H1 (cell line): ENCODE data around the gene KRTAP20-1. TPM values are rescaled to one million over a fixed set of nuclear protein-coding genes. Genes with fewer than 3 reads are reported as not detected.

ENCODE experiments used
- CTCF ChIA-PET: fragments of 300-600 bp; sonication (Branson Sonifier 250); formaldehyde crosslinking; loops from one replicate; lab custom pipeline; 2021; ENCODE audit not compliant: partially characterized antibody; lab: Charles Lee
- POLR2A ChIA-PET: fragments of 300-600 bp; sonication (Branson Sonifier 250); formaldehyde crosslinking; loops from one replicate; lab custom pipeline; 2021; ENCODE audit warnings: inconsistent platforms; ENCODE audit not compliant: partially characterized antibody; lab: Charles Lee
- DNase-seq, 2 experiments: peaks; one replicate each; pipeline versions ENCODE4 v3.0.0 to v3.0.0-alpha.2; 2010 to 2022; ENCODE audit warnings: low spot score in 2 of 2, low read depth in 1 of 2, mixed read lengths in 1 of 2
- FAIRE-seq: peaks from 2 replicates; lab custom pipeline; 2011; peaks lifted over from hg19 to GRCh38; lab: Jason Lieb, UNC
- H2AFZ ChIP-seq: 2 replicates; pipeline ENCODE4 v1.8.1; 2012; ENCODE audit warnings: low read length, inconsistent platforms
- H2AK5ac ChIP-seq: 2 replicates; pipeline ENCODE4 v1.6.1; 2013; ENCODE audit warnings: low read depth, low read length
- H2BK120ac ChIP-seq: replicated peaks from 2 replicates; pipeline ENCODE3; 2013; ENCODE audit warnings: low read depth, low read length, inconsistent platforms
- H2BK12ac ChIP-seq: 2 replicates; pipeline ENCODE4 v1.6.1; 2013; ENCODE audit warnings: low read depth, low read length
- H2BK15ac ChIP-seq: 2 replicates; pipeline ENCODE4 v1.6.1; 2013; ENCODE audit warnings: low read length
- H2BK20ac ChIP-seq: 2 replicates; pipeline ENCODE4 v1.6.1; 2013; ENCODE audit warnings: low read length
- H2BK5ac ChIP-seq: 2 replicates; pipeline ENCODE4 v1.6.1; 2013; ENCODE audit warnings: low read depth, low read length
- H3K14ac ChIP-seq: 2 replicates; pipeline ENCODE4 v1.6.1; 2013; ENCODE audit warnings: inconsistent platforms; ENCODE audit not compliant: insufficient read length
- H3K18ac ChIP-seq: 2 replicates; pipeline ENCODE4 v1.6.1; 2013; ENCODE audit warnings: low read length; ENCODE audit errors: extremely low read depth
- H3K23ac ChIP-seq: 2 replicates; pipeline ENCODE4 v1.6.1; 2013; ENCODE audit warnings: inconsistent platforms; ENCODE audit not compliant: insufficient read length
- H3K23me2 ChIP-seq: 2 replicates; pipeline ENCODE4 v1.6.1; 2013; ENCODE audit warnings: low read depth, low read length
- H3K27ac ChIP-seq: 2 replicates; pipeline ENCODE4 v1.6.1; 2011; ENCODE audit warnings: low read depth, low read length, inconsistent platforms
- H3K27me3 ChIP-seq, 4 experiments: replicated peaks in 1 of 4; 1 replicate in 1 of 4; 2 replicates in 3 of 4; pipeline versions ENCODE4 v1.6.1 to v1.8.1; 2011 to 2013; ENCODE audit warnings: low read length in 3 of 4, mild to moderate bottlenecking in 3 of 4, inconsistent platforms in 2 of 4, mixed read lengths in 2 of 4, moderate library complexity in 1 of 4; ENCODE audit not compliant: control insufficient read depth in 3 of 4, insufficient read depth in 3 of 4; ENCODE audit errors: extremely low read depth in 1 of 4
- H3K36me3 ChIP-seq, 4 experiments: 2 replicates each; pipeline versions ENCODE4 v1.6.1 to v1.8.1; 2011 to 2013; ENCODE audit warnings: mild to moderate bottlenecking in 4 of 4, low read length in 3 of 4, moderate library complexity in 2 of 4, control low read depth in 1 of 4, inconsistent platforms in 1 of 4; ENCODE audit not compliant: insufficient read depth in 4 of 4, control insufficient read depth in 2 of 4
- H3K4ac ChIP-seq: replicated peaks from 2 replicates; pipeline ENCODE3; 2013; ENCODE audit warnings: low read length, low read depth, mixed read lengths, inconsistent platforms; ENCODE audit not compliant: insufficient read length
- H3K4me1 ChIP-seq, 4 experiments: replicated peaks in 1 of 4; 1 replicate in 1 of 4; 2 replicates in 3 of 4; pipeline versions ENCODE4 v1.6.1 to v1.8.1; 2011 to 2013; ENCODE audit warnings: low read length in 3 of 4, inconsistent platforms in 2 of 4, mixed read lengths in 1 of 4; ENCODE audit not compliant: insufficient read depth in 4 of 4, control insufficient read depth in 3 of 4
- H3K4me2 ChIP-seq, 2 experiments: 2 replicates each; pipeline versions ENCODE4 v1.6.1 to v1.8.1; 2011 to 2013; ENCODE audit warnings: low read depth in 2 of 2, low read length in 2 of 2, control low read depth in 1 of 2, inconsistent platforms in 1 of 2, mild to moderate bottlenecking in 1 of 2; ENCODE audit not compliant: insufficient read depth in 1 of 2
- H3K4me3 ChIP-seq, 4 experiments: fragments of 200-600, 300-600 bp in 1 of 4; sonication (generic), shearing (Covaris generic), sonication (Bioruptor Twin) in 1 of 4; 2 replicates each; pipeline versions ENCODE4 v1.5.1 to v1.8.1; 2011 to 2016; ENCODE audit warnings: low read length in 4 of 4, low read depth in 3 of 4, control low read depth in 2 of 4, inconsistent platforms in 2 of 4, mild to moderate bottlenecking in 2 of 4, mixed read lengths in 1 of 4, moderate library complexity in 1 of 4; ENCODE audit not compliant: insufficient read depth in 2 of 4; ENCODE audit errors: extremely low read depth in 1 of 4
- H3K56ac ChIP-seq: replicated peaks from 2 replicates; pipeline ENCODE3; 2013; ENCODE audit warnings: low read depth, mild to moderate bottlenecking, mixed read lengths, low read length, inconsistent platforms; ENCODE audit not compliant: insufficient read length
- H3K79me1 ChIP-seq: 2 replicates; pipeline ENCODE4 v1.6.1; 2013; ENCODE audit warnings: low read depth, low read length, control low read depth
- H3K79me2 ChIP-seq, 2 experiments: 2 replicates each; pipeline versions ENCODE4 v1.6.1 to v1.8.1; 2012 to 2013; ENCODE audit warnings: low read length in 2 of 2, mild to moderate bottlenecking in 2 of 2, inconsistent platforms in 1 of 2; ENCODE audit not compliant: insufficient read depth in 2 of 2, control insufficient read depth in 1 of 2
- H3K9ac ChIP-seq, 4 experiments: replicated peaks in 1 of 4; 1 replicate in 1 of 4; 2 replicates in 3 of 4; pipeline versions ENCODE4 v1.6.1 to v1.8.1; 2011 to 2013; ENCODE audit warnings: low read depth in 3 of 4, low read length in 3 of 4, control low read depth in 2 of 4, mild to moderate bottlenecking in 2 of 4, moderate library complexity in 2 of 4, inconsistent platforms in 1 of 4; ENCODE audit errors: extremely low read depth in 1 of 4
- H3K9me3 ChIP-seq, 2 experiments: 2 replicates each; pipeline versions ENCODE4 v1.6.1 to v1.8.1; 2012 to 2013; ENCODE audit warnings: mild to moderate bottlenecking in 2 of 2, moderate library complexity in 2 of 2, control low read depth in 1 of 2, inconsistent platforms in 1 of 2, low read depth in 1 of 2, low read length in 1 of 2, mixed read lengths in 1 of 2; ENCODE audit not compliant: insufficient read depth in 2 of 2
- H4K20me1 ChIP-seq, 2 experiments: replicated peaks in 1 of 2; 2 replicates each; pipeline versions ENCODE3 to v1.8.1; 2011 to 2013; ENCODE audit warnings: inconsistent platforms in 2 of 2, low read length in 2 of 2, mild to moderate bottlenecking in 1 of 2; ENCODE audit not compliant: insufficient read depth in 2 of 2, control insufficient read depth in 1 of 2
- H4K5ac ChIP-seq: 2 replicates; pipeline ENCODE4 v1.6.1; 2013; ENCODE audit warnings: low read length, low read depth, mixed read lengths, inconsistent platforms; ENCODE audit not compliant: insufficient read length
- H4K8ac ChIP-seq: 2 replicates; pipeline ENCODE4 v1.8.0; 2013; ENCODE audit warnings: mild to moderate bottlenecking, moderate library complexity, low read length, inconsistent platforms; ENCODE audit not compliant: insufficient read depth; ENCODE audit errors: extremely low read depth
- H4K91ac ChIP-seq: replicated peaks from 2 replicates; pipeline ENCODE3; 2013; ENCODE audit warnings: low read length, mixed read lengths, inconsistent platforms; ENCODE audit not compliant: insufficient read length
- CREB1 ChIP-seq: IDR thresholded peaks from 2 replicates; pipeline ENCODE4 v1.6.1; 2012; ENCODE audit warnings: inconsistent platforms
- FOSL1 ChIP-seq: IDR thresholded peaks from 2 replicates; pipeline ENCODE4 v1.6.1; 2011; ENCODE audit warnings: mild to moderate bottlenecking, low read depth, low read length, moderate library complexity; ENCODE audit not compliant: insufficient read depth
- HDAC6 ChIP-seq: IDR thresholded peaks from one replicate; pipeline ENCODE4 v1.7.1; 2012; ENCODE audit warnings: low read depth, mild to moderate bottlenecking, inconsistent platforms, low read length, moderate library complexity
- KDM1A ChIP-seq: fragments of 200-600, 300-600 bp; sonication (generic); IDR thresholded peaks from 2 replicates; pipeline ENCODE4 v1.7.1; 2016; ENCODE audit warnings: mild to moderate bottlenecking, low read length, borderline replicate concordance
- RXRA ChIP-seq: IDR thresholded peaks from 2 replicates; pipeline ENCODE4 v1.6.1; 2011; ENCODE audit warnings: low read depth, mild to moderate bottlenecking, low read length, moderate library complexity; ENCODE audit not compliant: insufficient read depth
- SP2 ChIP-seq: IDR thresholded peaks from 2 replicates; pipeline ENCODE4 v1.6.1; 2012; ENCODE audit warnings: mild to moderate bottlenecking, low read length, inconsistent platforms
- SUZ12 ChIP-seq: fragments of 200-600 bp; sonication (generic); IDR thresholded peaks from 2 replicates; pipeline ENCODE4 v1.6.1; 2012; ENCODE audit warnings: mild to moderate bottlenecking, inconsistent platforms, low read length, moderate library complexity, mixed read lengths
- TEAD4 ChIP-seq: IDR thresholded peaks from 2 replicates; pipeline ENCODE4 v1.6.1; 2012; ENCODE audit warnings: low read depth, low read length, inconsistent platforms, mixed read lengths
- polyA plus RNA-seq, 7 experiments: library from polyadenylated mRNA; depleted of rRNA in 3 of 7; stranded (reverse) in 5 of 7; unstranded in 2 of 7; fragments of >200 nt in 5 of 7; fragments of 200-250 nt in 2 of 7; gene quantifications; 1 replicate in 5 of 7; 2 replicates in 1 of 7; 4 replicates in 1 of 7; pipeline versions ENCODE4 v1.2.1 to v1.2.3, GENCODE V29; 2011 to 2013; ENCODE audit warnings: missing spikeins in 2 of 7, mixed read lengths in 2 of 7
- total RNA-seq: library from RNA; stranded (reverse); fragmentation: NEBNext Ultra II Directional; extraction: Animal tissue kit (Norgen Biotek cat#: 25700); gene quantifications from 2 replicates; pipeline ENCODE4 v1.2.1, GENCODE V29; 2021
- TF ChIP-seq, protein P1 (sequence below): IDR thresholded peaks from 2 replicates; pipeline ENCODE4 v1.6.1; 2012; ENCODE audit warnings: low read length, inconsistent platforms

KRTAP20-1 gene
- total and polyA plus RNA-seq, 2 of the 8 experiments (the other 6 are each of a cell fraction or from before 2014, with no cell fraction given) = not detected

GRCh38 chr21:30620080-30620479 is 3.9 kb downstream of the KRTAP20-1 start:
- Histone ChIP-seq H3K4ac (no peak overlapping the region), H3K56ac (no peak overlapping the region), H2BK15ac (no peak overlapping the region), H4K5ac (no peak overlapping the region), H3K14ac (no peak overlapping the region), H4K91ac (no peak overlapping the region), H4K20me1 (no peaks in the 10 kb centered on the region), H3K23ac (no peak overlapping the region), H2BK20ac (no peak overlapping the region), H2BK5ac (no peak overlapping the region), H4K8ac (no peak overlapping the region), H2AK5ac (no peak overlapping the region), H3K79me1 (no peaks in the 10 kb centered on the region), H3K4me1 (no peaks in the 10 kb centered on the region), H3K4me2 (no peak overlapping the region), H2BK12ac (no peak overlapping the region), H3K27ac (no peak overlapping the region), H2BK120ac (no peak overlapping the region), H2AFZ (no peak overlapping the region), H3K9ac (no peak overlapping the region), H3K23me2 (no peaks in the 10 kb centered on the region), H3K27me3 (no peaks in the 10 kb centered on the region), H3K18ac (no peak overlapping the region), H3K9me3 (peaks cover 4 to 6% of the 10 kb centered on the region in 2 experiments), H3K4me3 (no peak overlapping the region), H3K79me2 (no peaks in the 10 kb centered on the region), H3K36me3 (no peaks in the 10 kb centered on the region)
- TF ChIP-seq RXRA = no peak
- TF ChIP-seq SUZ12 = no peak
- no peak for TF ChIP-seq HDAC6
- no peak for TF ChIP-seq SP2
- TF ChIP-seq, protein P1, sequence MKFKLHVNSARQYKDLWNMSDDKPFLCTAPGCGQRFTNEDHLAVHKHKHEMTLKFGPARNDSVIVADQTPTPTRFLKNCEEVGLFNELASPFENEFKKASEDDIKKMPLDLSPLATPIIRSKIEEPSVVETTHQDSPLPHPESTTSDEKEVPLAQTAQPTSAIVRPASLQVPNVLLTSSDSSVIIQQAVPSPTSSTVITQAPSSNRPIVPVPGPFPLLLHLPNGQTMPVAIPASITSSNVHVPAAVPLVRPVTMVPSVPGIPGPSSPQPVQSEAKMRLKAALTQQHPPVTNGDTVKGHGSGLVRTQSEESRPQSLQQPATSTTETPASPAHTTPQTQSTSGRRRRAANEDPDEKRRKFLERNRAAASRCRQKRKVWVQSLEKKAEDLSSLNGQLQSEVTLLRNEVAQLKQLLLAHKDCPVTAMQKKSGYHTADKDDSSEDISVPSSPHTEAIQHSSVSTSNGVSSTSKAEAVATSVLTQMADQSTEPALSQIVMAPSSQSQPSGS = no peak
- no peak for TF ChIP-seq TEAD4
- no peak for TF ChIP-seq KDM1A
- no peak for TF ChIP-seq FOSL1
- TF ChIP-seq CREB1 = no peak
- CTCF ChIA-PET = no interaction called here
- no peak for DNase-seq
- FAIRE-seq = no peak
- POLR2A ChIA-PET = no interaction called here
